Measurements from ENCODE around the gene CASP8.

DNA sequence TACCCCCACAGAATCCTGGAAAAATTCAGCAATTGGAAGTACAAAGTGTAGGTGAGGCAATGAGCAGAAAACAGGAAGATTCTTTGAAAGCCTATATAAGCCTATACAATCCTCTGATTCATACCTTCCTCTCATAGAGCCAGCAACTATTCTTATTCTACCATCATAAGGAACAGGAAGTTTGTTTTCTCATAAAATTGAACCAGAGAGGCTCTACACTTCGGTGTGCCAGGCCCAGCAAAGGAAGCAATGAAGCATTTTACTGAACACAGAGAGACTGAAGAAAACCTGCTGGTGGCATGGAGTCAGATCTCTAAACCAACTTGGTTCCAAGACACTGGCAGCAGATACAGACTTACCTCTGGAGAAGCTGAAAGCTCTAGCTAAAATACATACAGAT lies 18.7 kb downstream of the CASP8 start:
- TF ChIP-seq, protein P1, sequence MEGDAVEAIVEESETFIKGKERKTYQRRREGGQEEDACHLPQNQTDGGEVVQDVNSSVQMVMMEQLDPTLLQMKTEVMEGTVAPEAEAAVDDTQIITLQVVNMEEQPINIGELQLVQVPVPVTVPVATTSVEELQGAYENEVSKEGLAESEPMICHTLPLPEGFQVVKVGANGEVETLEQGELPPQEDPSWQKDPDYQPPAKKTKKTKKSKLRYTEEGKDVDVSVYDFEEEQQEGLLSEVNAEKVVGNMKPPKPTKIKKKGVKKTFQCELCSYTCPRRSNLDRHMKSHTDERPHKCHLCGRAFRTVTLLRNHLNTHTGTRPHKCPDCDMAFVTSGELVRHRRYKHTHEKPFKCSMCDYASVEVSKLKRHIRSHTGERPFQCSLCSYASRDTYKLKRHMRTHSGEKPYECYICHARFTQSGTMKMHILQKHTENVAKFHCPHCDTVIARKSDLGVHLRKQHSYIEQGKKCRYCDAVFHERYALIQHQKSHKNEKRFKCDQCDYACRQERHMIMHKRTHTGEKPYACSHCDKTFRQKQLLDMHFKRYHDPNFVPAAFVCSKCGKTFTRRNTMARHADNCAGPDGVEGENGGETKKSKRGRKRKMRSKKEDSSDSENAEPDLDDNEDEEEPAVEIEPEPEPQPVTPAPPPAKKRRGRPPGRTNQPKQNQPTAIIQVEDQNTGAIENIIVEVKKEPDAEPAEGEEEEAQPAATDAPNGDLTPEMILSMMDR (IDR thresholded peaks at IDR 0.05), result no peak
- TF ChIP-seq POLR2AphosphoS5 (IDR thresholded peaks at IDR 0.05; ENCODE audit: low read depth, low read length), result no peak
- TF ChIP-seq, protein P2, sequence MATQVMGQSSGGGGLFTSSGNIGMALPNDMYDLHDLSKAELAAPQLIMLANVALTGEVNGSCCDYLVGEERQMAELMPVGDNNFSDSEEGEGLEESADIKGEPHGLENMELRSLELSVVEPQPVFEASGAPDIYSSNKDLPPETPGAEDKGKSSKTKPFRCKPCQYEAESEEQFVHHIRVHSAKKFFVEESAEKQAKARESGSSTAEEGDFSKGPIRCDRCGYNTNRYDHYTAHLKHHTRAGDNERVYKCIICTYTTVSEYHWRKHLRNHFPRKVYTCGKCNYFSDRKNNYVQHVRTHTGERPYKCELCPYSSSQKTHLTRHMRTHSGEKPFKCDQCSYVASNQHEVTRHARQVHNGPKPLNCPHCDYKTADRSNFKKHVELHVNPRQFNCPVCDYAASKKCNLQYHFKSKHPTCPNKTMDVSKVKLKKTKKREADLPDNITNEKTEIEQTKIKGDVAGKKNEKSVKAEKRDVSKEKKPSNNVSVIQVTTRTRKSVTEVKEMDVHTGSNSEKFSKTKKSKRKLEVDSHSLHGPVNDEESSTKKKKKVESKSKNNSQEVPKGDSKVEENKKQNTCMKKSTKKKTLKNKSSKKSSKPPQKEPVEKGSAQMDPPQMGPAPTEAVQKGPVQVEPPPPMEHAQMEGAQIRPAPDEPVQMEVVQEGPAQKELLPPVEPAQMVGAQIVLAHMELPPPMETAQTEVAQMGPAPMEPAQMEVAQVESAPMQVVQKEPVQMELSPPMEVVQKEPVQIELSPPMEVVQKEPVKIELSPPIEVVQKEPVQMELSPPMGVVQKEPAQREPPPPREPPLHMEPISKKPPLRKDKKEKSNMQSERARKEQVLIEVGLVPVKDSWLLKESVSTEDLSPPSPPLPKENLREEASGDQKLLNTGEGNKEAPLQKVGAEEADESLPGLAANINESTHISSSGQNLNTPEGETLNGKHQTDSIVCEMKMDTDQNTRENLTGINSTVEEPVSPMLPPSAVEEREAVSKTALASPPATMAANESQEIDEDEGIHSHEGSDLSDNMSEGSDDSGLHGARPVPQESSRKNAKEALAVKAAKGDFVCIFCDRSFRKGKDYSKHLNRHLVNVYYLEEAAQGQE (IDR thresholded peaks at IDR 0.05; ENCODE audit: insufficient read depth in 1 of 2, low read depth in 2 of 2, low read length in 1 of 2), result no peak

Data from Panc1 (cell line).